Fibroblast of mammary gland (primary cell): ENCODE measurements around the gene PRXL2A.

Experiments used
- DNase-seq: peaks from one replicate; pipeline ENCODE4 v3.0.0-alpha.2; 2010; ENCODE audit warnings: low read depth
- H3K4me3 ChIP-seq: 2 replicates; pipeline ENCODE4 v1.5.1; 2011; ENCODE audit warnings: low read depth, mild to moderate bottlenecking, low read length, moderate library complexity; ENCODE audit not compliant: control insufficient read depth
- TF ChIP-seq, protein P1 (sequence below): conservative IDR thresholded peaks from 2 replicates; pipeline ENCODE4 v1.5.1; 2011; ENCODE audit warnings: low read depth, low read length, inconsistent platforms; ENCODE audit not compliant: control insufficient read depth, insufficient read depth

The PRXL2A gene

DNA sequence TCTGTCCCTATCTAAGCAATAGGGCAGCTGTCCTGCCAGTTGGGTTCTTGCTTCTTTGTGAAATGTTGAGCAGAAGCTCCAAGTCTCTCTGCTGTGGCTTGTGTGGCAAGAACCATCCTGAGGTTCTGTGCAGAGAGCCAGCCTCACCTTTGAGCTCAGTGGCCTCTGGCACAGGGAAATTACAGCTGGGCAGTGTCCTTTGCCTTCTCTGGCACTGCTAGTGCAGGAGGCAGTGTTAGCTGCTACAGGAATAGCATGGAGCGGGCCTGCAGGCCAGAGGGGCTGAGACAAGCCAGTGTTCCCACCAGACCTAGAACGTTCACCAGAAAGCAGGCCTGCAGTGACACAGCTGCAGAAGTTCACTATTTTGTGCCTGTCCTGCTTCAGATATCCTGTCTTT is 1.8 kb downstream of the PRXL2A start:
- no peak for DNase-seq
- H3K4me3 ChIP-seq: no peak overlapping the region
- TF ChIP-seq, protein P1, sequence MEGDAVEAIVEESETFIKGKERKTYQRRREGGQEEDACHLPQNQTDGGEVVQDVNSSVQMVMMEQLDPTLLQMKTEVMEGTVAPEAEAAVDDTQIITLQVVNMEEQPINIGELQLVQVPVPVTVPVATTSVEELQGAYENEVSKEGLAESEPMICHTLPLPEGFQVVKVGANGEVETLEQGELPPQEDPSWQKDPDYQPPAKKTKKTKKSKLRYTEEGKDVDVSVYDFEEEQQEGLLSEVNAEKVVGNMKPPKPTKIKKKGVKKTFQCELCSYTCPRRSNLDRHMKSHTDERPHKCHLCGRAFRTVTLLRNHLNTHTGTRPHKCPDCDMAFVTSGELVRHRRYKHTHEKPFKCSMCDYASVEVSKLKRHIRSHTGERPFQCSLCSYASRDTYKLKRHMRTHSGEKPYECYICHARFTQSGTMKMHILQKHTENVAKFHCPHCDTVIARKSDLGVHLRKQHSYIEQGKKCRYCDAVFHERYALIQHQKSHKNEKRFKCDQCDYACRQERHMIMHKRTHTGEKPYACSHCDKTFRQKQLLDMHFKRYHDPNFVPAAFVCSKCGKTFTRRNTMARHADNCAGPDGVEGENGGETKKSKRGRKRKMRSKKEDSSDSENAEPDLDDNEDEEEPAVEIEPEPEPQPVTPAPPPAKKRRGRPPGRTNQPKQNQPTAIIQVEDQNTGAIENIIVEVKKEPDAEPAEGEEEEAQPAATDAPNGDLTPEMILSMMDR: no peak

DNA sequence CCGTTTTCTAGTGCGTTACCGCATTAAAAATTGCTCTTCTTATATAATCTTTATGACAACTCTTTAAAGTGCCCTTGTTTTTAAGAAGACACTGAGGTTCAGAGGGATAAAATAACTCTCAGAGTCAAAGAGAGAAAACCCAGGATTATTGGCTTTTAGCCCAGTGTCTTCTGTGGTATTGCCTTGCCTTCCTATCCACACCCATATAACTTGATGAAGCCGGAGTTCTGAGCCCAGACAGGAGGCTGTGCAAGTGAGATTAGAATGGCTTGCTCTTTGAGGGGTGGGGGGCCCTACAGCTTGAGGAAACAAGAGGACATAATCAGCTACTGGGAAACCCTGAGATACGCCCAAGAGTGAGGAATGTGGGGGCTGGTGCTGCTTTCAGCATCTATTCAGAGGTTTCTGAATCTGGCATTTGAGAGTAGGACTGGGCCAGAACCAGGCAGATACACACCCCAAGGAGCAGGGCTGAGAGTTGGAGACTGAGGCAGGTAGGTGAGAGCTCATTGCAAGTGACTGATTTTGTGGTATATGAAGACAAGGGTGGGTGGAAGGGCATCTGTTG is 2.3 kb downstream of the PRXL2A start:
- no peak overlapping the region for H3K4me3 ChIP-seq
- TF ChIP-seq, protein P1: no peak
- no peak for DNase-seq

DNA sequence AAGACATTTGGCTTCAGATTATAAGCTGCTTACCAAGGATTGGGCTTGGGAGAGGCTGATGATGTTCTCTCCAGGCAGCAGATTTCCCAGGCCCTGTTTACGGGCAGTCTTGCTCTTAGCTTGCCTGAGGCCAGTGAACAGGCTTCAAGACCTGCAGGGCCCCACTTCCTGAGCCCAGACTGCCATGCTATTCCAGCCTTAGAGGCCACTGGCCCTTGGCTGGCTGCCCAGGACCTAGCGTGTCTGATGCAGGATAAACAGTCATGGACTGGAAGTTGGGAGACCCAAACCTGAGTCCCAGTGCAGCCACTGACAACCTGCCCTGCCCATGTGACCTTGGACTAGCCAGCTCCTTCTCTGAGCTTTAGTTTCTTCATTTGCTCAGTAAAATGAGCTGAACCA is 2.9 kb downstream of the PRXL2A start:
- no peak overlapping the region for H3K4me3 ChIP-seq
- TF ChIP-seq, protein P1: no peak
- DNase-seq: no peak

DNA sequence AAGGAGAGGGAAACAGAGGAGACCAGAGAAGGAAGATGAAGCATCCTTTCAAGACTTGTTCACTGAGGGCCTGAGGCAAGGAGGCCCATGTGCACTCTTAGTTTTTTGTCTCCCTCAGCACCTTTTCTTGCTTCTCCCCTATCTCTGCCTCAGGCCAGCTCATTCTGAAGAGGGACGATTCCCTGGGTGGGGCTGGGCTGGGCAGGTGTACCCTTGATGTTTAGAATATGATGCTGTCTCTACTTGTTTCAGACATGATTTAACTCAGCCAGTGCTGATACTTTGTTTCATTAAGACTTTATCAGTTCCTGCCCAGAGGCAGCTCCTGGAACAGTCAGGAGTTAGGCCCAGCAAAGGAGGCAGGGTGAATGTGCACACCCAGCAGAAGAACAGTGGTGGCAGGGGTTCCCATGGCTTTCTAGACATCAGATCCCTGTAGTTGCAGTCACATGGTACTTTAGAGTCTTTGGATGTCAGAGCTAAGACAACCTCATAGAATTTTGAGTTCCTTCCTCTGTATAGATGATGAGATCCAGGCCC is 3.4 kb downstream of the PRXL2A start:
- TF ChIP-seq, protein P1: no peak
- H3K4me3 ChIP-seq: no peak overlapping the region
- DNase-seq: no peak

DNA sequence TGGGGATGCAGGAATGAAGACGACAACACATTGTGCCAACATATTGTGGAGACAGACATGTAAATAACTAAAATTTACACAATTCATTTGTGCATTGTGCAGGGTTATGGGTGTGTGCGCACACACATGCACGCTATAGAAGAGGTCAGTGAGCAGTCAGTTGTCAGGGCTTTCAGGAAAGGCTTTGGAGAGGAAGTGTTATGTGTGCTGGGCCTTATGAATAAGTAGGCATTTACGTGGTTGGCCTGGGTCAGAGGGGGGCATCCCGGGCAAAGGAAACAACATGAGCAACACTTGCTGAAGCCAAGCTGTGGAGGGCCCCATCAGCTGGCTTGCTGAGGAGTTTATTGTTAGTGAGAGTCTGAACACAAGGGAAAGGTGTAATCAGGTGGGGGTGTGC is 4.1 kb downstream of the PRXL2A start:
- TF ChIP-seq, protein P1: no peak

DNA sequence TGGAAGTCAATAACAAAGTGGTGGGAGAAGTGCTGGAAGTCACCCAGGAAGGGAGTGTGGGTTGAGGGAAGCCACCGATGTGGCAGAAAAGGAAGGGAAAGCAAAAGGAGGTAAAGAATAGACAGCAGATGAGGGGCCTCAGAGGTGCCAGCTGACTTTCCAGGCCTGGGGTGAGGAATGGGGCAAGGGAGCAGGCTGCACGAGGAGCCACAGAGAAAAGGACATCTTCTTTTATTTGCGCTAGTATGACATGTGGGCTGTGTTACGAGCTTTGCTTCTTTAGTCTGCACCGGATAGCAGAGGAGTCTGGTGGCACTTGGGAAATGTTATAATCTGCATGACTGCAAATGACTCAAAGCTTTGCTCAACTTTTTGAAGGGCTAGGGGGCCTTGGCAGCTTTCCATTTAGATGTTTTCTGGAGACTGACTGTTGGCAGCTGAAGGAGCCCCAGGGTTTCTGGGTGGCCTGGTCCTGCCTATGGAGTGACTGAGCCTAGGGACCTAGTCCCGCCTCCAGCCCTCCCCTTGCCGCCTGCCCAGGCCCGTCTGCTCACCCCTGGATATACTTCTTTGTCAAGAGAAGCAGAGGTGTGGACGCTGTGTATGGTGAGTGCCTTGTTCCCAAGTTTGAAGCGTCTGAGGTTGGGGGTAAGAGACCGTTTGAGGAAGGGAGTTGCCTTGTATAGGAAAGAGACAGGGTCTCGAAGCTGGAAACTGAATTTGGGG is 5.1 kb downstream of the PRXL2A start:
- peak; percentile 62 for DNase-seq
- TF ChIP-seq, protein P1: no peak
- no peak overlapping the region for H3K4me3 ChIP-seq

More for the DNA sequence above, 4.1 kb downstream of the PRXL2A start:
- H3K4me3 ChIP-seq: no peak overlapping the region
- DNase-seq: no peak
